ENCODE data around the gene NFATC2. TPM values are rescaled to one million over a fixed set of nuclear protein-coding genes. Genes with fewer than 3 reads are reported as not detected.

NFATC2 gene
- total RNA-seq, 1 experiment from 2014 or later = 6.3 TPM

- no peak overlapping the region for H2AFZ ChIP-seq
- H4K20me1 ChIP-seq (ENCODE audit: insufficient read depth) = no peaks in the 10 kb centered on the region
- H3K27me3 ChIP-seq (ENCODE audit: insufficient read depth, low read depth) = peaks cover 10% of the 10 kb centered on the region
- DNase-seq = no peak
- H3K9me2 ChIP-seq (ENCODE audit: insufficient read depth) = no peaks in the 10 kb centered on the region
- H3K4me2 ChIP-seq = no peak overlapping the region
- ChIA-PET POLR2A (ENCODE audit: unreplicated experiment) (no interaction called here), CTCF (no interaction called here)
- BruUV-seq (replicated peaks) = no TSS peak
- no peak overlapping the region for H3K27ac ChIP-seq
- no peaks in the 10 kb centered on the region for H3K4me1 ChIP-seq (replicated peaks; ENCODE audit: insufficient read depth)
- intact Hi-C loops (cut with micrococcal nuclease; ENCODE audit: unreplicated experiment) = no loop called here
- no peaks in the 10 kb centered on the region for H3F3A ChIP-seq (ENCODE audit: insufficient read depth, low read depth)
- H3K4me3 ChIP-seq = no peak overlapping the region
- TF ChIP-seq EZH2 (IDR thresholded peaks at IDR 0.05; ENCODE audit: low read depth) = no peak
- TF ChIP-seq, protein P1, sequence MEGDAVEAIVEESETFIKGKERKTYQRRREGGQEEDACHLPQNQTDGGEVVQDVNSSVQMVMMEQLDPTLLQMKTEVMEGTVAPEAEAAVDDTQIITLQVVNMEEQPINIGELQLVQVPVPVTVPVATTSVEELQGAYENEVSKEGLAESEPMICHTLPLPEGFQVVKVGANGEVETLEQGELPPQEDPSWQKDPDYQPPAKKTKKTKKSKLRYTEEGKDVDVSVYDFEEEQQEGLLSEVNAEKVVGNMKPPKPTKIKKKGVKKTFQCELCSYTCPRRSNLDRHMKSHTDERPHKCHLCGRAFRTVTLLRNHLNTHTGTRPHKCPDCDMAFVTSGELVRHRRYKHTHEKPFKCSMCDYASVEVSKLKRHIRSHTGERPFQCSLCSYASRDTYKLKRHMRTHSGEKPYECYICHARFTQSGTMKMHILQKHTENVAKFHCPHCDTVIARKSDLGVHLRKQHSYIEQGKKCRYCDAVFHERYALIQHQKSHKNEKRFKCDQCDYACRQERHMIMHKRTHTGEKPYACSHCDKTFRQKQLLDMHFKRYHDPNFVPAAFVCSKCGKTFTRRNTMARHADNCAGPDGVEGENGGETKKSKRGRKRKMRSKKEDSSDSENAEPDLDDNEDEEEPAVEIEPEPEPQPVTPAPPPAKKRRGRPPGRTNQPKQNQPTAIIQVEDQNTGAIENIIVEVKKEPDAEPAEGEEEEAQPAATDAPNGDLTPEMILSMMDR (conservative IDR thresholded peaks at IDR 0.05) = no peak
- H3K36me3 ChIP-seq (ENCODE audit: low read depth) = no peaks in the 10 kb centered on the region
- H3K79me2 ChIP-seq (ENCODE audit: low read depth) = no peaks in the 10 kb centered on the region
- no peaks in the 10 kb centered on the region for H3K9me3 ChIP-seq (ENCODE audit: insufficient read depth, low read depth)
Measured at GRCh38 chr20:51554538-51555165, 12.1 kb upstream of the NFATC2 start.

DNA sequence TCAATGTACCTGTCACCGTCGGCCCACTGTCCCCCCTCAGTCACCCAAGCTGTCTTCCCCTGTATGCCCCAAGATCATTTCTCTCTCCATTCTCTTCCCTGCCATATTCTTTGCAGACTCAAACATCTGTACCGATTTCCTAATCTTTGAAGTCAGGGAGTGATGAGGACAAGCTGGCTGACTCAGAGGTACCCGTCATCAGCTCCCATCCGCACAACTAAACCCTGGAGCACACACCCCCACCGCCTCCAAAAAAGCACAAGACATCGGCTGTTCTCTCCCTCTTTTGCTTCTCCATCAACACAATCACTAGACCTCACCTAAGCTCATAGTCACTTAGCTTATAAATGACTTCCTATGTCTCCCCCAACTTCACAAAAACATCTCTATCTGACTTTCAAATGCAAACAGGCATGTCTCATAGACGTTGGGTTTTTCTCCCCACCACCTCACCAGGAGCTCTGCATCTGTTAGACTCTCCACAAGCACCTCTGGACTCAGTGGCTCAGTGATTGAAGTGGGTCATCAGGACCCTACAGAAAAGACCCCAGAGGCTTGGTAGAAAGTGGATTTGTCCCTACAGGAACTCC, 11.5 kb upstream of the NFATC2 start:
- no TSS peak for BruUV-seq (replicated peaks)
- no peak for DNase-seq
- Histone ChIP-seq H3K79me2 (ENCODE audit: low read depth) (no peaks in the 10 kb centered on the region), H3K9me2 (ENCODE audit: insufficient read depth) (no peaks in the 10 kb centered on the region), H3K36me3 (ENCODE audit: low read depth) (no peaks in the 10 kb centered on the region), H3K27ac (no peak overlapping the region), H4K20me1 (ENCODE audit: insufficient read depth) (no peaks in the 10 kb centered on the region), H3K4me3 (no peak overlapping the region), H3K27me3 (ENCODE audit: insufficient read depth, low read depth) (peaks cover 3% of the 10 kb centered on the region; the same call in 1 of the 2 replicates), H3K4me1 (replicated peaks; ENCODE audit: insufficient read depth) (no peaks in the 10 kb centered on the region), H2AFZ (no peak overlapping the region), H3K4me2 (no peak overlapping the region), H3K9me3 (ENCODE audit: insufficient read depth, low read depth) (no peaks in the 10 kb centered on the region), H3F3A (ENCODE audit: insufficient read depth, low read depth) (no peaks in the 10 kb centered on the region)
- intact Hi-C loops (cut with micrococcal nuclease; ENCODE audit: unreplicated experiment) = no loop called here
- no peak for TF ChIP-seq EZH2 (IDR thresholded peaks at IDR 0.05; ENCODE audit: low read depth)
- TF ChIP-seq, protein P1 (conservative IDR thresholded peaks at IDR 0.05) = no peak
- POLR2A ChIA-PET (ENCODE audit: unreplicated experiment) = no interaction called here
- CTCF ChIA-PET = no interaction called here

GRCh38 chr20:51551186-51551585, 8.7 kb upstream of the NFATC2 start:
- Histone ChIP-seq H3K9me3 (ENCODE audit: insufficient read depth, low read depth) (no peaks in the 10 kb centered on the region), H3K27ac (no peak overlapping the region), H3K4me3 (no peak overlapping the region), H3K36me3 (ENCODE audit: low read depth) (no peaks in the 10 kb centered on the region), H3K27me3 (ENCODE audit: insufficient read depth, low read depth) (peaks cover 27% of the 10 kb centered on the region), H3F3A (ENCODE audit: insufficient read depth, low read depth) (no peaks in the 10 kb centered on the region), H3K9me2 (ENCODE audit: insufficient read depth) (no peaks in the 10 kb centered on the region), H3K4me2 (no peak overlapping the region), H3K79me2 (ENCODE audit: low read depth) (no peaks in the 10 kb centered on the region), H4K20me1 (ENCODE audit: insufficient read depth) (no peaks in the 10 kb centered on the region), H3K4me1 (replicated peaks; ENCODE audit: insufficient read depth) (no peaks in the 10 kb centered on the region), H2AFZ (no peak overlapping the region)
- BruUV-seq (replicated peaks) = no TSS peak
- intact Hi-C loops (cut with micrococcal nuclease; ENCODE audit: unreplicated experiment) = no loop called here
- DNase-seq = no peak
- POLR2A ChIA-PET (ENCODE audit: unreplicated experiment) = no interaction called here
- CTCF ChIA-PET = no interaction called here
- TF ChIP-seq EZH2 (IDR thresholded peaks at IDR 0.05; ENCODE audit: low read depth) = no peak
- TF ChIP-seq, protein P1 (conservative IDR thresholded peaks at IDR 0.05) = no peak

Data from PC-9 (cell line).